Right lobe of liver (tissue), 4 donors: ENCODE measurements around the gene JRKL.

Experiments
- POLR2A ChIP-seq: fragments of 450-650 bp; IDR thresholded peaks from one replicate; pipeline ENCODE4 v1.6.1; 2017; ENCODE audit warnings: antibody characterized with exemption, mild to moderate bottlenecking
- TF ChIP-seq, protein P1 (sequence below), 4 donors: fragments of 200-600 bp in 3 of 4; fragments of 450-650 bp in 1 of 4; IDR thresholded peaks; one replicate each; pipeline versions ENCODE4 v1.5.1 to v1.8.0; 2016 to 2022; ENCODE audit warnings: antibody characterized with exemption in 4 of 4, mild to moderate bottlenecking in 2 of 4
- donor health status: DM: no; HTN: no; CAD: no.
- donor health status: DM: no; HTN: no; CAD: no.
- donor health status: DM: no; HTN: yes; CAD: no.

DNA sequence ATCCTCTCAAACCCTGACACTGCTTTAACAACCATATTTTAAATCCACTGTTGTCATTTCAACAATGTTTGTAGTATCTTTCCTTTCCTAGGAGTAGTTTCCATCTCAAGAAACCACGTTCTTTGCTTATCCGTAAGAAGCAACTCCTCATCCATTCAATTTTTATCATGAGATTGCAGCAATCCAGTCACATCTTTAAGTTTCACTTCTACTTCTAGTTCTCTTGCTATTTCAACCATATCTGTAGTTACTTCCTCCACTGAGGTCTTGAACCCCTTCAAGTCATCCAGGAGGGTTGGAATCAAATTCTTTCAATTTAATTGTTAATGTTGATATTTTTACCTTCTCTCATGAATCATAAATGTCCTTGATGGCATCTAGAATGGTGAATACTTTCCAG, 22.5 kb upstream of the JRKL start:
- TF ChIP-seq, protein P1, sequence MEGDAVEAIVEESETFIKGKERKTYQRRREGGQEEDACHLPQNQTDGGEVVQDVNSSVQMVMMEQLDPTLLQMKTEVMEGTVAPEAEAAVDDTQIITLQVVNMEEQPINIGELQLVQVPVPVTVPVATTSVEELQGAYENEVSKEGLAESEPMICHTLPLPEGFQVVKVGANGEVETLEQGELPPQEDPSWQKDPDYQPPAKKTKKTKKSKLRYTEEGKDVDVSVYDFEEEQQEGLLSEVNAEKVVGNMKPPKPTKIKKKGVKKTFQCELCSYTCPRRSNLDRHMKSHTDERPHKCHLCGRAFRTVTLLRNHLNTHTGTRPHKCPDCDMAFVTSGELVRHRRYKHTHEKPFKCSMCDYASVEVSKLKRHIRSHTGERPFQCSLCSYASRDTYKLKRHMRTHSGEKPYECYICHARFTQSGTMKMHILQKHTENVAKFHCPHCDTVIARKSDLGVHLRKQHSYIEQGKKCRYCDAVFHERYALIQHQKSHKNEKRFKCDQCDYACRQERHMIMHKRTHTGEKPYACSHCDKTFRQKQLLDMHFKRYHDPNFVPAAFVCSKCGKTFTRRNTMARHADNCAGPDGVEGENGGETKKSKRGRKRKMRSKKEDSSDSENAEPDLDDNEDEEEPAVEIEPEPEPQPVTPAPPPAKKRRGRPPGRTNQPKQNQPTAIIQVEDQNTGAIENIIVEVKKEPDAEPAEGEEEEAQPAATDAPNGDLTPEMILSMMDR (IDR thresholded peaks at IDR 0.05): no peak
- TF ChIP-seq POLR2A: no peak
